K562 (cell line): ENCODE data around the gene ANKRD60. TPM values are rescaled to one million over a fixed set of nuclear protein-coding genes. Genes with fewer than 3 reads are reported as not detected.

Experiments
- C11orf30 ChIP-seq: fragments of 450-650 bp; IDR thresholded peaks from 2 replicates; pipeline ENCODE4 v1.6.1; 2016; ENCODE audit warnings: low read depth, mild to moderate bottlenecking
- CBFA2T2 ChIP-seq: fragments of 450-650 bp; conservative IDR thresholded peaks from 2 replicates; pipeline ENCODE4 v1.6.1; 2017; ENCODE audit warnings: mild to moderate bottlenecking
- CBX5 ChIP-seq: IDR thresholded peaks from 2 replicates; pipeline ENCODE4 v1.6.1; 2014; ENCODE audit warnings: low read depth, borderline replicate concordance
- CBX8 ChIP-seq: fragments of 200-600 bp; sonication (generic); IDR thresholded peaks from 2 replicates; pipeline ENCODE4 v1.6.1; 2012; ENCODE audit warnings: borderline replicate concordance, mixed run types, low read depth, mild to moderate bottlenecking, moderate library complexity, mixed read lengths, low read length, control low read depth, inconsistent platforms; ENCODE audit not compliant: poor library complexity, severe bottlenecking; ENCODE audit errors: extremely low read depth
- CREB5 ChIP-seq: fragments of 250-450 bp; sonication (Bioruptor Pico); IDR thresholded peaks from 2 replicates; pipeline ENCODE4 v1.5.0; 2020; ENCODE audit warnings: mild to moderate bottlenecking
- E2F4 ChIP-seq: sonication (generic); formaldehyde crosslinking; IDR thresholded peaks from 2 replicates; pipeline ENCODE4 v1.8.0; 2022; ENCODE audit warnings: mild to moderate bottlenecking, low read depth, missing genetic modification reagents
- HES1 ChIP-seq: fragments of 450-650 bp; IDR thresholded peaks from 2 replicates; pipeline ENCODE4 v1.6.1; 2016; ENCODE audit warnings: low read depth, mild to moderate bottlenecking, moderate library complexity
- MCM2 ChIP-seq: fragments of 450-650 bp; IDR thresholded peaks from 2 replicates; pipeline ENCODE4 v1.6.1; 2017; ENCODE audit warnings: low read depth, mild to moderate bottlenecking
- NR0B1 ChIP-seq: fragments of 450-650 bp; IDR thresholded peaks from one replicate; pipeline ENCODE4 v1.6.1; 2018; ENCODE audit warnings: mild to moderate bottlenecking, moderate library complexity; ENCODE audit not compliant: partially characterized antibody
- POLR2AphosphoS5 ChIP-seq: IDR thresholded peaks from 2 replicates; pipeline ENCODE4 v1.6.1; 2011; ENCODE audit warnings: mild to moderate bottlenecking, low read depth, low read length, moderate library complexity; ENCODE audit not compliant: control insufficient read depth, insufficient read depth
- POLR2H ChIP-seq: IDR thresholded peaks from 2 replicates; pipeline ENCODE4 v1.6.1; 2016; ENCODE audit warnings: missing genetic modification characterization, low read depth, mild to moderate bottlenecking, control low read depth, missing compliant biosample characterization, moderate library complexity
- PURB ChIP-seq: sonication (generic); formaldehyde crosslinking; IDR thresholded peaks from 2 replicates; pipeline ENCODE4 v1.9.0; 2021; ENCODE audit warnings: low read depth, mild to moderate bottlenecking, missing genetic modification reagents
- SFPQ ChIP-seq: fragments of 200-400 bp; formaldehyde crosslinking; IDR thresholded peaks from 2 replicates; pipeline ENCODE4 v1.6.1; 2017; ENCODE audit warnings: mild to moderate bottlenecking, low read depth, low read length, moderate library complexity
- TRIM24 ChIP-seq, 2 experiments: fragments of 450-650 bp; IDR thresholded peaks; 2 replicates each; pipeline ENCODE4 v1.6.1; 2016
- ZC3H11A ChIP-seq: IDR thresholded peaks from 2 replicates; pipeline ENCODE4 v1.6.1; 2012; ENCODE audit warnings: low read depth, low read length, improper control_type of control experiment
- ZNF224 ChIP-seq: sonication (generic); formaldehyde crosslinking; IDR thresholded peaks from 2 replicates; pipeline ENCODE4 v1.8.0; 2022; ENCODE audit warnings: mild to moderate bottlenecking, missing genetic modification reagents
- ZNF696 ChIP-seq: fragments of 250-450 bp; sonication (Bioruptor Pico); conservative IDR thresholded peaks from 2 replicates; pipeline ENCODE4 v1.4.0; 2020; ENCODE audit warnings: mild to moderate bottlenecking, moderate library complexity
- polyA plus RNA-seq, 8 experiments: library from polyadenylated mRNA; depleted of rRNA in 4 of 8; stranded (reverse) in 5 of 8; unstranded in 3 of 8; fragments of >200 nt; fragmentation: Nextera tagmentation in 2 of 8; fragmentation: Illumina TruSeq in 1 of 8; extraction: Ambion mirVana in 2 of 8; extraction: Trizol in 1 of 8; gene quantifications; 2 replicates each; pipeline versions ENCODE4 v1.2.1 to v1.2.3, GENCODE V29; 2011 to 2014; ENCODE audit warnings: inconsistent platforms in 1 of 8, missing spikeins in 1 of 8
- total RNA-seq, 7 experiments: library from RNA; depleted of rRNA in 6 of 7; stranded (reverse); fragments of >200 nt in 6 of 7; fragmentation: Illumina TruSeq in 2 of 7; extraction: Trizol in 2 of 7; gene quantifications; 2 replicates each; pipeline versions ENCODE4 v1.2.1 to v1.2.3, GENCODE V29; 2011 to 2021; ENCODE audit warnings: low replicate concordance in 1 of 7

Gene ANKRD60
- total and polyA plus RNA-seq, 9 of the 15 experiments (the other 6 are each of a cell fraction or from before 2014, with no cell fraction given) = not detected

GRCh38 chr20:58251979-58252591 lies 23.6 kb upstream of the ANKRD60 start (continued):
- TF ChIP-seq SFPQ (no peak), PURB (CRISPR knock-in tag) (no peak), ZNF224 (CRISPR knock-in tag) (no peak), TRIM24 (IDR thresholded peaks at IDR 0.05) (peak; percentile 92 to 94), CREB5 (CRISPR knock-in tag) (peak; percentile 91), C11orf30 (peak; percentile 88), CBX5 (no peak), CBX8 (no peak), CBFA2T2 (no peak), HES1 (peak; percentile 18; the same call in 1 of the 2 replicates), MCM2 (no peak), E2F4 (CRISPR knock-in tag) (no peak), POLR2H (tag) (peak; percentile 91), ZC3H11A (no peak), POLR2AphosphoS5 (no peak), ZNF696 (0 out of 2 replicates have a peak, but pooled peaks have one; percentile 43), NR0B1 (no peak)
